Stimulated activated CD4-positive, alpha-beta T cell treated with anti-CD3 and anti-CD28 coated beads, Interleukin-15, amount 100 ng/mL, for 24 hours (primary cell): ENCODE measurements around the gene GHRL.

Experiments used
- DNase-seq: peaks from one replicate; pipeline ENCODE4 v3.0.0-alpha.2; 2020

GHRL gene

GRCh38 chr3:10292505-10293419 lies at the start of gene GHRL:
TSS of gene GHRL (minus strand) at chr3:10292947. CDS start at chr3:10290180, 2,767 bp downstream.
- no peak for DNase-seq

GRCh38 chr3:10341901-10342398 lies 49.2 kb upstream of the GHRL start:
- DNase-seq = no peak

GRCh38 chr3:10340476-10340875 lies 47.7 kb upstream of the GHRL start:
- DNase-seq = no peak

GRCh38 chr3:10340046-10340445 lies 47.3 kb upstream of the GHRL start:
- no peak for DNase-seq

- no peak for DNase-seq
Measured at GRCh38 chr3:10339376-10339955, 46.7 kb upstream of the GHRL start.

GRCh38 chr3:10338591-10339353 lies 46.0 kb upstream of the GHRL start:
- no peak for DNase-seq

- DNase-seq = no peak
Measured at GRCh38 chr3:10338164-10338470, 45.4 kb upstream of the GHRL start.

- no peak for DNase-seq
Measured at GRCh38 chr3:10337323-10338163, 44.8 kb upstream of the GHRL start.

- DNase-seq = no peak
Measured at GRCh38 chr3:10336761-10337160, 44.0 kb upstream of the GHRL start.

- no peak for DNase-seq
Measured at GRCh38 chr3:10335871-10336622, 43.3 kb upstream of the GHRL start.

- DNase-seq = no peak
Measured at GRCh38 chr3:10335190-10335738, 42.5 kb upstream of the GHRL start.

GRCh38 chr3:10334459-10334858 lies 41.7 kb upstream of the GHRL start:
- DNase-seq = no peak

GRCh38 chr3:10334042-10334441 lies 41.3 kb upstream of the GHRL start:
- no peak for DNase-seq

GRCh38 chr3:10333349-10333650 lies 40.6 kb upstream of the GHRL start:
- DNase-seq = no peak

- no peak for DNase-seq
Measured at GRCh38 chr3:10332481-10333348, 40.0 kb upstream of the GHRL start.

- DNase-seq = no peak
Measured at GRCh38 chr3:10331320-10331719, 38.6 kb upstream of the GHRL start.

GRCh38 chr3:10330319-10330718 lies 37.6 kb upstream of the GHRL start:
- DNase-seq = no peak

- DNase-seq = no peak
Measured at GRCh38 chr3:10329495-10330015, 36.8 kb upstream of the GHRL start.

GRCh38 chr3:10328460-10329071 lies 35.8 kb upstream of the GHRL start:
- DNase-seq = no peak

- no peak for DNase-seq
Measured at GRCh38 chr3:10327592-10327991, 34.8 kb upstream of the GHRL start.
